HepG2 (cell line): ENCODE measurements around the gene AK4. TPM values are rescaled to one million over a fixed set of nuclear protein-coding genes. Genes with fewer than 3 reads are reported as not detected.

Source experiments
- AFF4 ChIP-seq: sonication (generic); formaldehyde crosslinking; IDR thresholded peaks from 2 replicates; pipeline ENCODE4 v1.4.0; 2020; ENCODE audit warnings: missing genetic modification reagents
- FOSL1 ChIP-seq: sonication (generic); formaldehyde crosslinking; IDR thresholded peaks from 2 replicates; pipeline ENCODE4 v1.9.0; 2021; ENCODE audit warnings: missing genetic modification reagents, borderline replicate concordance
- FOXM1 ChIP-seq: sonication (generic); formaldehyde crosslinking; IDR thresholded peaks from 2 replicates; pipeline ENCODE4 v1.5.0; 2020; ENCODE audit warnings: missing genetic modification reagents
- HDAC1 ChIP-seq: sonication (generic); formaldehyde crosslinking; IDR thresholded peaks from 2 replicates; pipeline ENCODE4 v1.5.1; 2020; ENCODE audit warnings: mild to moderate bottlenecking, missing genetic modification reagents
- HOXA3 ChIP-seq: sonication (generic); formaldehyde crosslinking; IDR thresholded peaks from 2 replicates; pipeline ENCODE4 v1.5.0; 2020; ENCODE audit warnings: missing genetic modification reagents
- HOXD1 ChIP-seq: sonication (generic); formaldehyde crosslinking; IDR thresholded peaks from 2 replicates; pipeline ENCODE4 v1.5.0; 2020; ENCODE audit warnings: missing genetic modification reagents
- NR2F1 ChIP-seq, 2 experiments: fragments of 450-650 bp in 1 of 2; formaldehyde crosslinking in 1 of 2; IDR thresholded peaks; 2 replicates each; pipeline versions ENCODE4 v1.5.0 to v1.6.1; 2016 to 2020; ENCODE audit warnings: mild to moderate bottlenecking in 1 of 2, missing compliant biosample characterization in 1 of 2, missing genetic modification reagents in 1 of 2, moderate library complexity in 1 of 2
- SETDB1 ChIP-seq: sonication (generic); formaldehyde crosslinking; IDR thresholded peaks from 2 replicates; pipeline ENCODE4 v1.5.1; 2020; ENCODE audit warnings: missing genetic modification reagents, mild to moderate bottlenecking, borderline replicate concordance
- UBTF ChIP-seq: sonication (generic); formaldehyde crosslinking; IDR thresholded peaks from 2 replicates; pipeline ENCODE4 v1.4.0; 2020; ENCODE audit warnings: mild to moderate bottlenecking, missing genetic modification reagents
- ZBTB7B ChIP-seq: sonication (generic); formaldehyde crosslinking; IDR thresholded peaks from 2 replicates; pipeline ENCODE4 v1.4.0; 2020; ENCODE audit warnings: missing genetic modification reagents
- ZMYM3 ChIP-seq: sonication (generic); formaldehyde crosslinking; IDR thresholded peaks from 2 replicates; pipeline ENCODE4 v1.5.1; 2020; ENCODE audit warnings: mild to moderate bottlenecking, missing genetic modification reagents
- ZNF407 ChIP-seq: sonication (generic); formaldehyde crosslinking; IDR thresholded peaks from one replicate; pipeline ENCODE4 v1.5.1; 2020; ENCODE audit warnings: mild to moderate bottlenecking, missing genetic modification reagents; ENCODE audit errors: not compliant biosample characterization
- ZNF570 ChIP-seq: sonication (generic); formaldehyde crosslinking; IDR thresholded peaks from 2 replicates; pipeline ENCODE4 v1.4.0; 2020; ENCODE audit warnings: mild to moderate bottlenecking, missing genetic modification reagents, borderline replicate concordance
- ZNF776 ChIP-seq: sonication (generic); formaldehyde crosslinking; IDR thresholded peaks from 2 replicates; pipeline ENCODE4 v1.4.0; 2020; ENCODE audit warnings: mild to moderate bottlenecking, missing genetic modification reagents
- polyA plus RNA-seq, 8 experiments: library from polyadenylated mRNA; depleted of rRNA in 3 of 8; stranded (reverse) in 7 of 8; unstranded in 1 of 8; fragments of >200 nt; fragmentation: Illumina TruSeq in 4 of 8; extraction: Trizol in 4 of 8; gene quantifications; 2 replicates each; pipeline versions ENCODE4 v1.2.1 to v1.2.3, GENCODE V29; 2011 to 2016; ENCODE audit warnings: low read depth in 4 of 8, missing spikeins in 1 of 8, mixed read lengths in 1 of 8; ENCODE audit not compliant: insufficient read depth in 1 of 8
- total RNA-seq, 5 experiments: library from RNA; depleted of rRNA; stranded (reverse); fragments of >200 nt; fragmentation: Illumina TruSeq; extraction: Trizol; gene quantifications; 2 replicates each; pipeline ENCODE4 v1.2.3, GENCODE V29; 2016; ENCODE audit warnings: low read depth in 1 of 5

Gene AK4
- total and polyA plus RNA-seq, 2 of the 13 experiments (the other 11 are each of a cell fraction or from before 2014, with no cell fraction given): 110 to 160 TPM

DNA sequence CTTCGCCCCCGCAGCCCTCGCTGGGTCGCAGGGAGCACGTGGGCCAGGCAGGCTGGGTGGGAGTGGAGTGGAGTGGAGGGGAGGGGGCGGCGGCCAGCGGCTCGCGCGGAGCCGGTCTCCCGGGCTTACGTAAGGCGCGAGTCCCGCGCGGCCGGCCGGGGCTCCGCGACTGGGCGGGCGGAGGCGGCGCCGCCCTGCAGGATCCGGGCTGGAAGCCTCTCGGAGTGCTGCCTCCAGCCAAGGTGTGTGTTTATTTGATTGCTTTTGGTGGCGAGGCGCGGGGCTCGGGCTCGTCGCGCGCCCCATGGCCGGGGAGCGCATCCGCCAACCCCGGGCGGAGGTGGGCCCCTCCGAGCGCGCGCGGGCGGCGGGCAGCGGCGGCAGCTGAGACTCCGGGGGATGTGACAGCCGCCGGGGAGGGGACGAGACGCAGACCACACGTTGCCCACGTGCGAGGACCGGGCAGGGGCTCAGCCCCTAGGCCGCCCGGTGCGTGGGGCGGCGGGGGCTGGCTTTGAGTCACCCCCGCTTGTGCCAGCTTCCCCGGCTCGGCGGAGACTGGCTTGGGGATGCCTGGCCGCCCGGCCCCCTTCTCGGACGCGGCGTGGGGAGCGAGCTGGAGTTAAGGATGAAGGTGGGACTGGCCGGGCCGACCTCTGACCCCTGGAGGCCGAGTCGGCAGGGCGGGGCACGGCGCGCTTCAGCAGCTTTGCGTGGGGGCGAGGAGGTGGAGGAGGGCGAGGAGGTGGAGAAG lies 402 bp upstream of the AK4 start (continued):
- no peak for TF ChIP-seq ZNF407 (CRISPR knock-in tag)
- no peak for TF ChIP-seq ZNF570 (CRISPR knock-in tag)
- peak; percentile 20; the same call in 1 of the 2 replicates for TF ChIP-seq ZMYM3 (CRISPR knock-in tag)
- peak; percentile 75 for TF ChIP-seq UBTF (CRISPR knock-in tag)
- peak; percentile 77 to 94 for TF ChIP-seq NR2F1 (CRISPR knock-in tag; IDR thresholded peaks at IDR 0.05)
- peak; percentile 46 for TF ChIP-seq HOXA3 (CRISPR knock-in tag)
- TF ChIP-seq SETDB1 (CRISPR knock-in tag): no peak
- no peak for TF ChIP-seq HOXD1
- TF ChIP-seq AFF4 (CRISPR knock-in tag): no peak
- 0 out of 2 replicates have a peak, but pooled peaks have one; percentile 31 for TF ChIP-seq ZBTB7B (CRISPR knock-in tag)
- TF ChIP-seq FOXM1: peak; percentile 58; the same call in 1 of the 2 replicates
- no peak for TF ChIP-seq FOSL1 (CRISPR knock-in tag)
- TF ChIP-seq ZNF776: no peak; the same call in 1 of the 2 replicates
- TF ChIP-seq HDAC1 (CRISPR knock-in tag): peak; percentile 13; the same call in 1 of the 2 replicates
